Colon (tissue), 2 donors: ENCODE results near the gene AKAP10.
"Not testable (repeated sequence)": the region's sequence is repeated elsewhere in the genome, so short reads cannot be mapped to it uniquely, and the experiment has no call there.

Experiments
- FAIRE-seq: peaks from 2 replicates; lab custom pipeline; 2012; peaks lifted over from hg19 to GRCh38; lab: Jason Lieb, UNC
- donor health status: control.
- donor health status: control.

Gene AKAP10, protein sequence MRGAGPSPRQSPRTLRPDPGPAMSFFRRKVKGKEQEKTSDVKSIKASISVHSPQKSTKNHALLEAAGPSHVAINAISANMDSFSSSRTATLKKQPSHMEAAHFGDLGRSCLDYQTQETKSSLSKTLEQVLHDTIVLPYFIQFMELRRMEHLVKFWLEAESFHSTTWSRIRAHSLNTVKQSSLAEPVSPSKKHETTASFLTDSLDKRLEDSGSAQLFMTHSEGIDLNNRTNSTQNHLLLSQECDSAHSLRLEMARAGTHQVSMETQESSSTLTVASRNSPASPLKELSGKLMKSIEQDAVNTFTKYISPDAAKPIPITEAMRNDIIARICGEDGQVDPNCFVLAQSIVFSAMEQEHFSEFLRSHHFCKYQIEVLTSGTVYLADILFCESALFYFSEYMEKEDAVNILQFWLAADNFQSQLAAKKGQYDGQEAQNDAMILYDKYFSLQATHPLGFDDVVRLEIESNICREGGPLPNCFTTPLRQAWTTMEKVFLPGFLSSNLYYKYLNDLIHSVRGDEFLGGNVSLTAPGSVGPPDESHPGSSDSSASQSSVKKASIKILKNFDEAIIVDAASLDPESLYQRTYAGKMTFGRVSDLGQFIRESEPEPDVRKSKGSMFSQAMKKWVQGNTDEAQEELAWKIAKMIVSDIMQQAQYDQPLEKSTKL

DNA sequence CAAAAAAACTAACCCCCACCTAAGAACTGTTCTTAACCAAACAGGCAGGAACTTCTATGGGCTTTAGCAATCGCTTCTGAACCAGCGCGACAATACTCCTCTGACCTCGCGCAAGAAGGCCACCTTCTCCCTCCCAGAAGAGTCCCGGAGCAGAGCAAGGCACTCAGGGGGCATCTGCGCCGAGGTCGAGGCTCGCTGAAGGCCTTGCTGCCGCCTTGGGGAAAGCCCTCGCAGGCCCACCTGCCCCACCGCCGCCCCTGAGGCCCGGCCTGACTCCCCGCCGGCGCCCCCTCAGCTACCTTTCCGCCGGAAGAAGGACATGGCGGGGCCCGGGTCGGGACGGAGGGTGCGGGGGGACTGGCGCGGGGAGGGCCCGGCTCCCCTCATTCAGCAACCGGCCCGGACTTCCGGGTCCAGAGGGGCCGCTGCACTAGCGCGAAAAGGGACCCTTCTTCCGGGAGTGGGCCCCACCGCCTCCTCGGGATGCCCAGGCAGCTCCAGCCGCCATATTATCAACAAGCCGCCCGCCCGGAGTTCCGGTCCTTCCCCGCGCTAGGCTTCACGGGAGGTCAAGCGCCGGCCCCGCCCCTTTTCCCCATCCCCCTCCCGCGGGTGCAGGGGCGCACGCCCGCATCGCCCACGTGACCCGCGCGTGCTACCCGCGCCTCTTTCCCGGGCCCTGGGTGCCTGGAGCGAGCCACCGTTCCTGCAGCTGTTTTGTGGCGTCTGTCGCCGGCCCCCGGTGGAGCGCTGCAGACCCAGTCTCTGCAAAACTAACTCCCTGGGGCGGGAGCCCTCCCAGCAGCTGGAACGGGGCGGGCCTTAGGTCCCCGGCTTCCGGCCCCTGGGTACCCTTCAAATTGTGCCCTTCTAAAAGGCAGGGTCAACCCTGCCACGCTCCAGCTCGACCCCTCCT lies at the start of gene AKAP10:
Gene AKAP10, minus strand, starts transcription at position 536 of the 916 bp plus-strand sequence. Its CDS starts 149 bp downstream, at position 387.
- FAIRE-seq = no peak

DNA sequence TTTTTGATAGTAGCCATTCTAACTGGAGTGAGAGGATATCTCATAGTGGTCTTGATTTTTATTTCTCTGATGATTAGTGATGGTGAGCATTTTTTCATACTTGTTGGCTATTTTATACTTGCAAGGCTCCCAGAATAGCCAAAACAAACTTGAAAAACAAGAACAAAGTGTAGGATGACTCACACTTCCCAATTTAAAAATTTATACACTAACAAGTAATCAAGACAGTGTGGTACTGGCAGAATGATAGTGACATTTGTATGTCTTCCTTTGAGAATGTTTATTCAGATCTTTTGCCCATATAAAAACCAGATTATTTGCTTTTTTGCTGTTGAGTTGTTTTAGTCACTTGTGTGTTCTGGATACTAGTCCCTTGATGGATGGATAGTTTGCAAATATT lies 49.3 kb upstream of the AKAP10 start:
- no peak for FAIRE-seq

DNA sequence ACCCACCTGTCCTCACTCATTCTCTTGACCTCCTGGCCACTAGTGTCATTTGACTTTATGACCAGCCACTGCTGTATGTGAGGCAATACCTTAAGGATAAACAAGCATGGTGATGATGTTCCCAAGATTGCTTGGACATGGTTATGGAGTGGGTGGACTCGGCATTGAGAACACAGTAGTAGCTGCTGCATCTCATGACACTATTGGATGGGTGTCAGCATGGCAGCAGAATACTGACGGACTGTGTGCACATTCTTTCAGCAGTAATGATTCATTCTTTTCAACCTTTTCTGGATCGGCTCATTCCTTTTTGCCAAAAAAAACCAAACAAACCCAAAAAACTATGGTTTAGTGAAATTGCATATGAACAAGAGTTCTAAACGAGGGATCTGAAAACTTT lies 45.1 kb upstream of the AKAP10 start:
- FAIRE-seq = no peak

DNA sequence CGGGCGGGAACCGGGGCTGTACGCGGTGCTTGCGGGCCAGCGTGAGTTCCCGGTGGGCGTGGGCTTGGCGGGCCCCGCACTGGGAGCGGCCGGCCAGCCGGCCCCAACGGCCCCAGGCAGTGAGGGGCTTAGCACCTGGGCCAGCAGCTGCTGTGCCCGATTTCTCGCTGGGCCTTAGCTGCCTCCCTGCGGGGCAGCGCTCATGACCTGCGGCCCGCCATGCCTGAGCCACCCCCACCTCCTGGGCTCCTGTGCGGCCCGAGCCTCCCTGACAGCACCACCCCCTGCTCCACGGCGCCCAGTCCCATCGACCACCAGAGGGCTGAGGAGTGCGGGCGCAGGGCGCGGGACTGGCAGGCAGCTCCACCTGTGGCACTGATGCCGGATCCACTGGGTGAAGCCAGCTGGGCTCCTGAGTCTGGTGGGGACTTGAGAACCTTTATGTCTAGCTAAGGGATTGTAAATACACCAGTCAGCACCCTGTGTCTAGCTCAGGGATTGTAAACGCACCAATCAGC lies 38.9 kb upstream of the AKAP10 start:
- FAIRE-seq = not testable (repeated sequence)

DNA sequence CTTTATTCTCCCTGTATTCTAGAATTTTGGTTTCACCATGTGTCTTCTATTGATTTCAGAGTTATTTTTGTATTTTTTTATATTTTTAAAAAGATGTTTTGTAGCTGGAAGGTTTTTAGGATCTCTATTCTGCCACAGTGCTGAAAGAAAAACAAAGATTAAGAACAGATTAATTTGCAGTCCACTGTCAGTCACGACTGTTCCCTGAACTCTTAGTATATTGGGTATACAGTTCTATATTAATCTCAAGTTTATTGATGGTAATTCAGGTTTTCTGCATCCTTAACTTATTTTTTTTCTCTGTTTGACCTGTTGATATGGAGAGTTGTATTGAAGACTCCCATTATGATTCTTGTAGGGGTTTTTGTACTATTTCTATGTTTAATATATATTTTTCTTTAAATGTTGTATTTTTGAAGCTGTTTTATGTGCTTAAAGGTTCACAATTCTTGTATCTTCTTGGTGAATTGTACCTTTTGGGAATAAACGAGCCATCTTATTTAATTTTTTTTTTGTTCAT lies 34.4 kb upstream of the AKAP10 start:
- FAIRE-seq = no peak

DNA sequence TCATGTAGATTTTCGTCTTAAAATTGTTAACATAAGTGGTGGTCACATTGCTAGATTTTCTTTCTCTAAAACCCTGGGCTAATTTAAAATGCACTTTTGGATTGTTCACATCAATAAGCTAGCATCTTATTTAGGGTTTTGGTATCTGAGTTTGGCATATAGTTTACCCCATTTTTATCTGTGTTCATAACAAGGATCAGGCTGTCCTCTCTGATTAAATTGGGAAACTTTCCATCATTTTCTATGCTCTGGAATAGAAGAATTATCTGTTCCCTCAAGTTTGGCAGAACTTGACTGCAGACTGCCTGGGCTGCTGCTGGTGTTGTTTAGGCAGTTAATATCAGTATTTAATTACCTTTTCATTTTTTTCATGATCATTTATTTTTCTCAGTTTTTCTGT lies 33.3 kb upstream of the AKAP10 start:
- no peak for FAIRE-seq

DNA sequence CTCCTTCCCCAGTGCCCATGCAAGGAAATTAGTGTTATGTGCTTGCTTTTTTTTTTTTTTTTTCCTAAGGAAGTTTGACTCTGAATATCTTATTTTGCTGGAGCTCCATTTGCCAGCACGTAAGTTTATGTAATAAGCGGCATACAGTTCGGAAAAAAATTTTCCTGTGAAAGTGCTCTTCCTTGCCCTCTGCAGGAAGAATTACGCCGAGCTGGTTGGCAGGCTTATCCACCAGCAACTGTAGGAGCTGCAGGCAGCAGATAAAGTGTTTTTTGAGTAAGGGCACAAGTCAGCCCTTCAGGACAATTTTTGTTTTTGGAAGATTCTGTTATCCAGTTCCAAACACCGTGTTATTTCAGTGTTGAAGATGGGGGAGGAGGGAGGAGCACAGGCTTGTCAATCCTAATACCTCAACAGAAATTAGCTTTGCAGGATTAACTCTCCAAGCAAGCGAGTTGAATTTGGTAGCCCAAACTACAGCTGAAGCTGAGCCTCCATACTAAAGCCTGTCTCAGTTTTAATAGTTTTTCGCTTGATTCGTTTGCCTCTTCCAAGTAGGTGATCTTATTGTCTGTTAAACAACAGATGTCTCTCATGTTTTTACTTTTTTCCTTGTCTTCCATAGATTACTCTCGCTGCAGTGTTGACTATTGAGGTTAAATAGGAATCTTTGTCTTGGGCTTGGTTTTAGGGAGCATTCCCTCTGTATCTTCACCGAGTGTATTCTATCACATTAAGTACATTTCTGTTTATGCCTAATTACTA lies 32.7 kb upstream of the AKAP10 start:
- no peak for FAIRE-seq

DNA sequence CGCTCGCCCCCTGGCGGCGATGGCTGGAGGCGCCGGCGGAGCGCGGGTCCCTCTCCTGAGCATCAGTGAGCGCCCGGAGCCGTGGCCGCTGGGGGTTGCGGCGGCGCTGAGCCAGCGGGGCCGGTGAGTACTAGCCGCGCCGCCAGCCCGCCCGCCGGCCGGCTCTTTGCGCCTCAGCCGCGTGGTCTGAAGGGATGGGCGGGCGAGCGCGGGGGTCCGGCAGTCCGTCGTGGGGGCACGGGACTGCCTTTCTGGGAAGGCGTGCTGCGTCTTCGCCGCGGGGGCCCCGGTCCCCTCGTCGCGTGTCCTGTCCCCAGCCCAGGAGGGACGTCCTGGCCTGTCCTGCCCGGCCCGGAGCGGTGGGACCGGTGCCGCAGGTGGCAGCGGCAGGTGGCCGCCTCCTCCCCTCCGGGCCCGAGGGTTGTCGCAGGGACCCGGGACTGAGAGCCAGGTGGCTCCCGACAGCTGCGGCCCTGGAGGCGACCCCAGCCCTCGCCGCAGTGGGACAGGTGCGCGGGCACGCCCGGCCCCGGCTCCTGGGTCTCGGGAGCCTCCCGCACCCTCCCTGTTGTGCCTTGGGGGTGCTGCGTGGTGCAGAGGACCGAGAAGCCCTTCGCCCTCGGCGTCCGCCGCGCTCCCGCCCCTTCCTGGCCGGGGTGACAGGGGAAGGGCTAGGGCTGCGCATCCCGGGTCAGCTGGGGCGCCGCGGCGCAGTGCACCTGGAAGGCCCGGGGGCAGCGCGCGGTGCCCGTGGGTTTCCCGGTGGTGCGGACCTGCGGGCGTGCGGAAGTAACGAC lies 31.9 kb upstream of the AKAP10 start, which contains the start of gene SPECC1:
Gene SPECC1, plus strand, starts transcription at position 58 of the 797 bp plus-strand sequence. CDS start 87,293 bp downstream, outside the sequence.
- FAIRE-seq = no peak

DNA sequence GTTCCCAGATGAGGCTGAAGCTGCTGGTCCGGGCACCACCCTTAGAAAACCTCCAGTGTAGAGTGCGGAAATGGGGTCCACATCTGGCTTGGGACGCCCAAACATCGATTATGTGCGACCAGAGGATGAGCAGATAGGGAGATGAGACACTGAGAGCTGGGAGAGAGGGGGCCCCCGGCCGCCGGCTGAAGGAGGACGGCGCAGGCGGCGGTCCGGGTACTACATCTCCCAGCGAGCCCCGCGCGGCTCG lies 31.3 kb upstream of the AKAP10 start:
- FAIRE-seq = no peak

DNA sequence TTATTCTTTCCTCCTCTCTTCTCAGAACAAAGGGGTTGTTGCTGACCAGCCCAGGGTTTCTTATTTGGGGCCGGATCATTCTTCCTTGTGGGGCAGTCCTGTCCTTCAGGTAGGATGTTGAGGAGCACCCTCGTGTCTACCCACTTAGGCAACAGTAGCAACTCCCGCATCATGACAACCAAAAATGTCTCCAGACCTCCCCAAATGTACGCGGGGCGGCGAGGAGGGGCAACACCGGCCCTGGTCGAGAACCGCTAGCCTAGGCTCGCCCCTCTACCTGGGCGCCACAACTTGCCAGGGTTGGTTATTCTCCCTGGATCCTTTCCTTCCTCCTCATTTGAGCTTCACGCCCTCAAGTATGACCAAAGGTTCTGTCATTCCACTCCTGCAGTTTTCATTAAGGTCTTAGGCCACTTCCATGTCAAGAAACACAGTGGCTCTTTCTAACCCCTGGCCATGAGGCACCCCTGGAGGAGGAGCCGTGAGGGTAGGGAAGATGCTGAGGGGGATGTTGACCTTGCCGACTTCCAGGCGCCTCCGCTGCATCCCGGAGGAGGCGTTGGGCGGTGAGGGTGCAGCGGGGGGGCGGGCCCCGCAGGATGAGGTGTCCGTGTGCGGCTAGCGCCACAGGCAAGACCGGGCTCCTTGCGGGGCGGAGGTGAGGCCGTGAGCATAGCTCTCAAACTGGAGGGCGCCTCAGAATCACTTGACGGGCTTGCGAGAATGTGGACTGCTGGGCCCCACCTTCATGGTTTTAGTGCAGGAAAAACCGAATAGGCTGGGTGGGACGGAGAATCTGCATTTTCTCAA lies 30.8 kb upstream of the AKAP10 start:
- FAIRE-seq = no peak

DNA sequence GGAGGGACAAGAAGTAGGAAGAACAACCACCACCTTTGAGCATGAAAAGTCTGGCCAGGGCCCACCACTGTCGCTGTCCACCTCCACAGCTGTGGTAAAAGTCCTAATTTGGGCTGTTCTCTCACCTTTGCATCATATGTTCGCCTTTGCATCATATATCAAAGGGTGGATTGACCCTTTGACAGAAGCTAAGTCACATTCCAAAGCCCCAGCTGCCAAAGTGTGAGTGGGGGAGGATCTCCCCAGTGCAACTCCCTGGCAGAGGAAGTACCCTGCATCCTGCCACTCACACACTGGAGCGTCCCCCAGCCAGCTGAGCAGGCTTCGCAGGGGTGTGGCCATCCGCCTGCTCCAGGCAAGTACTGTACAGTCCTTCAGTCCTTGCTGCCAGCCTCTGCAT lies 18.9 kb upstream of the AKAP10 start:
- no peak for FAIRE-seq

DNA sequence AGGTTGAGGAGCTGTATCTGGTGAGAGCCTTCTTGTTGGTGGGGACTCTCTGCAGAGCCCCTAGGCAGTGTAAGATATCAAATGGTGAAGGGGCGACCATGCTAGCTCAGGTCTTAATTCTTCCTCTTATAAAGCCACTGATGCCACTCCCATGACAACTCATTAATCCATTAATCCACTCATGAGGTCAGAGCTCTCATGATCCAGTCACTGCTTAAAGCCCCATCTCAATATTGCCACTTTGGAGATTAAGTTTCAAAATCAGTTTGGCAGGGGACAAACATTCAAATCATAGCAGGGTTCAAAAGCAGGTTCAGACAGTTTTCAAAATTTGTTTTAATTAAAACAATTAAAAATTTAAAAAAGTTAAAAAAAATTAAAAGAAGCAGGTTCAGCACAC lies 18.5 kb upstream of the AKAP10 start:
- FAIRE-seq = no peak

DNA sequence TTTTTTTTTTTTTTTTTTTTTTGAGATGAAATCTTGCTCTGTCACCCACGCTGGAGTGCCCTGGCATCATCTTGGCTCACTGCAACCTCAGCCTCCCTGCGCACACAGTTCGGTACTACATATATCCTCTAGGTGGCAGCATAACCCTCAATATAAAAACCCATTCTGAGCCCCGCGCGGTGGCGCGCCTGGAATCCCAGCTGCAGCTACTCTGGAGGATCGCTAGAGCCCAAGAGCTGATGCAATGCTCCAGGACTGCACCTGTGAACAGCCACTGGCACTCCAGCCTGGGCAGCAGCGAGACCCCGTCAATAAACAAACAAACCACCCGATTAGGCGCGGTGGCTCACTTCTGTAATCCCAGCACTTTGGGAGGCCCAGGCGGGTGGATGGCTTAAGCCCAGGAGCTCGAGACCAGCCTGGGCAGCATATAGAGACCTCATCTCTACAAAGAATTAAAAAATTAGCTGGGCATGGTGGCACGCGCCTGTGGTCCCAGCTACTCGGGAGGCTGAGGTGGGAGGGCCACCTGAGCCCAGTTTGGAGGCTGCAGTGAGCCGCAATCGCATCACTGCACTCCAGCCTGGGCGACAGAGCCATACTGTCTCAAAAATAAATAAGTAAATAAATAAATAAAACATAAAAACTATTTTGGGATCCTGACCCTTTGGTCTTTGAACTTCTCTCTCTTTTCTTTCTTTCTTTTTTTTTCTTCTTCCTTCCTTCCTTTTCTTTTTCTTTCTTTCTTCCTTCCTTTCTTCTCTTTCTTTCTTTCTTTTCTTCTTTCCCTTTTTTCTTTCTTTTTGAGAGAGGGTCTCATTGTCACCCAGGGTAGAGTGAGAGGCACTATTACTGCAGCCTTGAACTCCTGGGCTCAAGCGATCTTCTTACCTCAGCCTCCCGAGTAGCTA lies 15.4 kb upstream of the AKAP10 start:
- FAIRE-seq = no peak

DNA sequence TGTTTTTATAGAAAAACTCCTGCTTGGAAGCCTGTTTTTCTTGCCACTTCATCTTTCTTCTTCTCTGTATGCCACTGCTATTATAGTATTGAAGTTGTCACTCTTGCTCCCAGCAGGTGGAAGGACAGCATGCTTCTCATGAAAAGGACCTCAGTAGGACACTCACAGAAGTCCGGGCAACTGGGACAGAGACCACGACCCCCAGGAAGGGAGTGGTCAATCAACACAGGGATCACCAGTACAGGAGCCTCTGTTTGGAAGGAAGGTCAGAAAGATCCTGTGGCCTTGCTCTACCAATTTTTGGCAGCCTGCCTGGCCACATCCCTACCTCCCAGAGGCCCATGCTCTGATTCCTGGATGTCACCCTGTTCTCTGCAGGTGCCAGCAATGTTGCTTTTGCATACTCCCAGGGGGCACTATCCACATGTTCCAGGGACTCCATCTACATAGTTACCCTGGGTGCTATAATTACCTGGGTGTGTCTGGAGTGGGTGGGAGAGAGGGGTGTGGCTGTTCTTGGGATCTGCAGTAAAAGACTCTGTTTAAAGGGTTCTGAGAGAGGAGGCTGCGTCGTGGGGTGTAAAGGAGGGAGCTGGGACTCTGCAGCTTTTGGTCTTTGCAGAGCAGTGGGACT lies 13.7 kb upstream of the AKAP10 start:
- FAIRE-seq = no peak

DNA sequence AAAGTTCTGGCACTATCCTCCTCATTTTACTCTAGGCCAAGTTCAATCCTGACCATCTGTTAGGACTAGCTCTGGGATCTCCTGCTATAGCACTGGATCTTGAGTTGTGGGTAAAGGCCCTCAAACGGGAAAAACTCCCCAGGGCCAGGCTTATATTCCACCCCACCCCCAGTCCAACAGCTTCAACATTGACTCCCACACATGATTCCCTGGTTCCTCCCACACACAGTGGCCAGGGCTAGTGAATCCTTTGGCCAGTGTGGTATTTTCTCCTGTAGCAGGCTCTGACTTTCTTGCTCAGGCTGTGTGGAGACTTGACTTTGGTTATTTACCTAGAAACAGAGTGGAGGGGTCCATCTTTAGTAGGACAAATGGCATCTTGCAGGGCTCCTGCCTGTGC lies 10.3 kb upstream of the AKAP10 start:
- no peak for FAIRE-seq

DNA sequence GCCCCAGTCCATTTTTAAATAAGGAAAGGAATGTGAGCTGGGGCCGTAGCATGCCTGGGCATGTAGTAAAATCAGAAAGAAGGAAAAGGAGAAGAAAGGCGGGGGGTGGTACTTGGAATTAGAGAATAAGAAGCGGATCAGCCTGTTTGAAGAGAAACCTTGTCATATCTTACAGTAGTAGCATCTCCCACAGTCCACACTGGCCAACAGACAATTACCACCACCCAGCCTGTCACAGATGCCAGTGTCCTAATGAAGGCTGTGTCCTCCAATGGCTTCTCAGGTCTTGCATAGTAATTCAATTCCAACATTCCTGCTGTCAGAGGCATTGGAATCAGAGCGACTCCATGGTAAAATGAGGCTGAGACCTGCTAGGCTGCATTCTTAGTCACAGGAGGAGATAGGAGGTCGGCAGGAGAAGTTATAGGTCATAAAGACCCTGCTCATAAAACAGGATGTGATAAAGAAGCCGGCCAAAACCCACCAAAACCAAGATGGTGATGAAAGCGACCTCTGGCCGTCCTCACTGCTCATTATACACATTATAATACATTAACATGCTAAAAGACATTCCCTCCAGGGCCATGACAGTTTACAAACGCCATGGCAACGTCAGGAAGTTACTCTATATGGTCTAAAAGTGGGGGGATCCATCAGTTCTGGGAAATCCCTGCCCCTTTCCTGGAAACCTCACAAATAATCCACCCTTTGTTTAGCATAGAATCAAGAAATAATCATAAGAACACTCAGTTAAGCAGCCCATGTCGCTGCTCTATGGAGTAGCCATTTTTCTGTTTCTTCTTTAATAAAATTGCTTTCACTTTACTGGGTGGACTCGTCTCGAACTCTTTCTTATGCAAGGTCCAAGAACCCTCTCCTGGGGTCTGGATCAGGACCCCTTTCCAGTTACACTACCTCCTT lies 9.6 kb upstream of the AKAP10 start:
- no peak for FAIRE-seq
